Epithelial cell of proximal tubule (primary cell): ENCODE results near the gene GSS. TPM values are rescaled to one million over a fixed set of nuclear protein-coding genes. Genes with fewer than 3 reads are reported as not detected.

ENCODE experiments used
- DNase-seq: peaks from one replicate; pipeline ENCODE4 v3.0.0-alpha.2; 2011; ENCODE audit warnings: low read depth
- H3K4me3 ChIP-seq: 2 replicates; pipeline ENCODE4 v1.5.1; 2011; ENCODE audit warnings: low read depth, mild to moderate bottlenecking, low read length
- CTCF ChIP-seq: conservative IDR thresholded peaks from 2 replicates; pipeline ENCODE4 v1.5.1; 2012; ENCODE audit warnings: low read depth, mild to moderate bottlenecking, low read length
- total RNA-seq: library from RNA; depleted of rRNA; stranded (reverse); fragments of >200 nt; gene quantifications from 2 replicates; pipeline ENCODE4 v1.2.3, GENCODE V29; 2015

GSS gene
- total RNA-seq, 1 donor from 2014 or later = 76.2 TPM

GRCh38 chr20:34997774-34998173, 42.2 kb upstream of the GSS start:
- no peak overlapping the region for H3K4me3 ChIP-seq
- no peak for DNase-seq
- TF ChIP-seq CTCF = no peak

- TF ChIP-seq CTCF = no peak
- DNase-seq = no peak
Measured at GRCh38 chr20:34997131-34997561, 41.5 kb upstream of the GSS start.

GRCh38 chr20:34996243-34997028, 40.8 kb upstream of the GSS start:
- no peak overlapping the region for H3K4me3 ChIP-seq
- DNase-seq = no peak
- TF ChIP-seq CTCF = no peak

More at GRCh38 chr20:34997131-34997561, 41.5 kb upstream of the GSS start:
- H3K4me3 ChIP-seq = no peak overlapping the region

- DNase-seq = no peak
- H3K4me3 ChIP-seq = no peak overlapping the region
- no peak for TF ChIP-seq CTCF
Measured at GRCh38 chr20:34995696-34996095, 40.1 kb upstream of the GSS start.

GRCh38 chr20:34995192-34995591, 39.6 kb upstream of the GSS start:
- H3K4me3 ChIP-seq = no peak overlapping the region
- no peak for TF ChIP-seq CTCF
- no peak for DNase-seq

- TF ChIP-seq CTCF = no peak
- DNase-seq = no peak
- no peak overlapping the region for H3K4me3 ChIP-seq
Measured at GRCh38 chr20:34994509-34995131, 39.0 kb upstream of the GSS start.

GRCh38 chr20:34993941-34994508, 38.4 kb upstream of the GSS start:
- no peak for DNase-seq
- no peak overlapping the region for H3K4me3 ChIP-seq

More at GRCh38 chr20:34993941-34994508, 38.4 kb upstream of the GSS start:
- no peak for TF ChIP-seq CTCF
